SKM-1 treated with dmso at 0.1 percent for 144 hours (cell line): Measurements from ENCODE around the gene ZNF428.

Experiments used
- DNase-seq: peaks from one replicate; lab custom pipeline; 2025; ENCODE audit not compliant: unreplicated experiment; lab: John Stamatoyannopoulos, UW

The ZNF428 gene

DNA sequence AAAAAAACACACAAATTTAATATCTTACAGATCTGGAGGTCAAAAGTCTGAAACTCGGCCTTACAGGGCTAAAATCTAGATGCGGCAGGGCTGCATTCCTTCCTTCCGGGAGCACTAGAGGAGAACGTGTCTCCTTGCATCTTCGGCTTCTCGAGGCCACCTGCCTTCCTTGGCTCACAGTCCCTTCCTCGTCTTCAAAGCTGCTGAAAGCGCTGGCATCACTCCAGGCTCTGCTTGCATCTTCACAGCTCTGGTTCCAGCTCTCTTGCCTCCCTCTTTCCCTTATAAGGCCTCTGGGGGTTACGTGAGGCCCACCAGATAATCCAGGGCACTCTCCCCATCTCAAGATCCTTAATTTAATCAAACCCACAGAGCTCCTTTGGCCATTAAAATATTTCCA, 54.6 kb downstream of the ZNF428 start:
- DNase-seq, result no peak

DNA sequence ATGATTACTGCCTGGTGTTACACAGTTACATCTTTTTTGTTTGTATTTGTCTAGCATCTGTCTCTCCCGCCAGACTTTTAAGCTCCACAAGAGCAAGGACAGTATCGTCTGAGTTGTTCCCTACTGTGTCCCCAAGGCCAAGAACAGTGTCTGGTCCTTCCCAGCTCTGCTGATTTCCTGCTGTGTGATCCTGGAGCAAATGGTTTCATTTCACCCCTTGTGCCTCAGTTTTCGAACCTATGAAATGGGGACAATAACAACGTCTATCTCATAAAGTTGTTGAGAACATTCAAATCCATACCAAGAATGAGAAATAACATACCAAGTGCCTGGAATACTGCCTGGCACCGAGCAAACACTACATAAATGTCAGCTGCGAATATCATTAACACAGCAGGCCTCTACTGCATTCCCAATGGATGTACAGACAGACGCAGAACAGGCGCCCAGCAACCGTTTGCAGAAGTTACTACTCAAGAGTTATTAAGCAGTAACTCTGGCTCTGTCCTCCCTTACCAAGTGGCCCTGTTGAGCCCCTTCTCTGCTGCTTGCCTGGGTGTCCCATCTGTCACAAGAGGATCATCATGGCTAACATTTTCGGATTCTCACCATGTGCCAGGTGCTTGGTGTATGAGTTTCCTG, 55.5 kb downstream of the ZNF428 start:
- no peak for DNase-seq

DNA sequence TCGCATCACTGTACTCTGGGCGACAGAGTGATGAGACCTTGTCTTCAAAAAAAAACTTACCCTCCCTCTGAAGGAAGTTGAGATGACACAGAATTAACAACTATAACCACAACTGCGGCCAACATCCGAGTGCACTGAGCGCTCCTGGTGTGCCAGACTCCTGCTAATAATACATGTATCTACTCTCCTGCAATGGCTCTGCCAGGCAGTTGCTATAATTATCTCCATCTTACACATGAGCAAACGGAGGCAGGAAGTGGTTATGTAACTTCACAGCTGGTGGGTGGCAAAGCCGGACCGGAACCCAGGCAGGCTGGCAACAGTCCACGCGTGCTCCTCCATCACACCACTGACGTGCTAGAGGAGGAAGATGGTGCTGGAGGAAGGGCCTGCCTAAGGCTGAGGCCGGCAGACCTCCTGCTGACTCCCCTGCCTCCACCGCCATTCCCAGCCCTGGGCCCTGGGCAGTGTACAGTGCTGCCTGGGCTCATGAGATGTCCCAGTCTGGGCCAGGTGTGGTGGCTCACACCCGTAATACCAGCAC, 56.7 kb downstream of the ZNF428 start:
- DNase-seq, result peak; percentile 94

DNA sequence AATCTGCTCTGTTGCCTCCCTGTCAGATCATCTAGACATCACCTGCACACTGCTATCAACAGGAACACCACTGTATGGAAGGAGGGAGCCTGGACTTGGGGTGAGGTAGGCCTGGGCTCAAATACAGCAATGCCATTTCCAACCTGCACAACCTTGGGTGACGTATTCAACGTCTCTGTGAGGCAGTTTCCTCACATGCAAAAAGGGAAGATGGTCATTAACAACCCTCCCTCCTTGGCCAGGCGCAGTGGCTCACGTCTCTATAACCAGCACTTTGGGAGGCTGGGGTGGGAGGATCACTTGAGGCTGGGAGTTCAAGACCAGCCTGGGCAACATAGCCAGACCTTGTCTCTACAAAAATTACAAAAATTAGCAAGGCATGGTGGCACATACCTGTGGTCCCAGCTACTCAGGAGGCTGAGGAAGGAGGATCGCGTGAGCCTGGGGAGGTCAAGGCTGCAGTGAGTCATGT, 57.2 kb downstream of the ZNF428 start:
- DNase-seq, result no peak

DNA sequence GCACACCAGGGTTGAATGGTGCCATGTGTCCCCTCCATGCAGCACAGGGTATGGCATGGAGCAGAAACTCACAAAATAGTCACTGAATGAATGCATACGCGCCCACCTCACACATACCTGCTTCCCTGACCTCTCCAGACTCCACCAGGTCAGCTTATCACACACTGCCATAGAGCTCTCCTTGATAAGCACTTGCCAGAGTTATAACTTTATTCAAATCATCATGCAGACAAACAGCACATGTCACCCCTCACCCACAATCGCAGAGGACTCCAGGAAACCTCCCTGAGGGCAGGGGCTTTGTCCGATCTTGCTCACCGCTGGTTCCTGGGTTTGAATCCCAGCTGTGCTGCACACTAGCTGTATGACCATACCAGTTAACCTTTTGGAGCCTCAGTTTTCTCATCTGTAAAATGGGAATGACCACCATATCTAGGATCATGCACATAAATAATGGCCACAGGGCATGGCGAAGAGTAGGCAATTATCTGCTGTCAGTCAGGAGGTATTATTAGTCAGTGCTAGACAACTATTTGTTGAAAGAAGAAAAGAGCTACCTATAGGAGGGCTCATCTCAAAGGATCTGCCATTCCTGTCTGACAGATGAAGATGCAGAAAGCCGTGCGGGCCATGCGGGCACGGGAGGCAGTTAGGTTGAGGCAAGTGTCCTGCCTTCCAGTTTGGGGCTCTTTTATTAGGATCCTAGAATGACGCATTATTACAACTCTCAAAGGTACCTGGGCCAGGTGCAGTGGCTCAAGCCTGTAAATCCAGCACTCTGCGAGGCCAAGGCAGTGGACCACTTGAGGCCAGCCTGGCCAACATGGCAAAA, 58.1 kb downstream of the ZNF428 start:
- no peak for DNase-seq

DNA sequence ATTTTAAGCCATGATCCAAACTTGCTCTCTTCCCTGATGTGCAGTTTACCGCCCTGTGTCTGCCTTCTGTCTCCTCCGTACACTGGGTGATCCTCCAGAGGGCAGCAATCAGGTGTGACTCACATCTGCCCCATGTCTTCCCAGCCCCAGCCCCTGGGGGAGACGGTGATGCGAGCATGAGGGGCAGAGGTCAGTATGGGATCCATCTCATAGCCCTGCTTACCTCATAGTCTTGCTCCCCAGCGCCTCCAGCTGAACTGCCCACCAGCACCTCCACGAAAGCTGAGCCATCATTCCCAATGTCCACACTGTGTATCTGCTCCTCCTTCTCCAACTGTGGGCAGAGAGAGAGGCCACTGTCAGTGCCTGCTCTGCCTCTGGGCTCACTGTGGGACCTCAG, 58.7 kb downstream of the ZNF428 start:
- DNase-seq, result no peak
